Sigmoid colon (tissue), 4 donors: ENCODE data around the gene SECISBP2L.

ENCODE experiments used
- EP300 ChIP-seq, 4 donors: sonication (generic); formaldehyde crosslinking; IDR thresholded peaks; one replicate each; pipeline ENCODE4 v1.6.1; 2017; ENCODE audit warnings: antibody characterized with exemption in 4 of 4
- POLR2A ChIP-seq, 2 donors: fragments of 450-650 bp; IDR thresholded peaks; one replicate each; pipeline ENCODE4 v1.6.1; 2016; ENCODE audit warnings: antibody characterized with exemption in 2 of 2, mild to moderate bottlenecking in 2 of 2, moderate library complexity in 2 of 2
- TF ChIP-seq, protein P1 (sequence below), 4 experiments: fragments of 450-650 bp in 3 of 4; fragments of 200-600 bp in 1 of 4; IDR thresholded peaks; one replicate each; pipeline ENCODE4 v1.5.1; 2016 to 2019; ENCODE audit warnings: antibody characterized with exemption in 4 of 4, mild to moderate bottlenecking in 3 of 4, moderate library complexity in 2 of 4

- TF ChIP-seq, protein P1, sequence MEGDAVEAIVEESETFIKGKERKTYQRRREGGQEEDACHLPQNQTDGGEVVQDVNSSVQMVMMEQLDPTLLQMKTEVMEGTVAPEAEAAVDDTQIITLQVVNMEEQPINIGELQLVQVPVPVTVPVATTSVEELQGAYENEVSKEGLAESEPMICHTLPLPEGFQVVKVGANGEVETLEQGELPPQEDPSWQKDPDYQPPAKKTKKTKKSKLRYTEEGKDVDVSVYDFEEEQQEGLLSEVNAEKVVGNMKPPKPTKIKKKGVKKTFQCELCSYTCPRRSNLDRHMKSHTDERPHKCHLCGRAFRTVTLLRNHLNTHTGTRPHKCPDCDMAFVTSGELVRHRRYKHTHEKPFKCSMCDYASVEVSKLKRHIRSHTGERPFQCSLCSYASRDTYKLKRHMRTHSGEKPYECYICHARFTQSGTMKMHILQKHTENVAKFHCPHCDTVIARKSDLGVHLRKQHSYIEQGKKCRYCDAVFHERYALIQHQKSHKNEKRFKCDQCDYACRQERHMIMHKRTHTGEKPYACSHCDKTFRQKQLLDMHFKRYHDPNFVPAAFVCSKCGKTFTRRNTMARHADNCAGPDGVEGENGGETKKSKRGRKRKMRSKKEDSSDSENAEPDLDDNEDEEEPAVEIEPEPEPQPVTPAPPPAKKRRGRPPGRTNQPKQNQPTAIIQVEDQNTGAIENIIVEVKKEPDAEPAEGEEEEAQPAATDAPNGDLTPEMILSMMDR (IDR thresholded peaks at IDR 0.05): no peak
- no peak for TF ChIP-seq EP300 (IDR thresholded peaks at IDR 0.05)
- TF ChIP-seq POLR2A (IDR thresholded peaks at IDR 0.05): no peak
Observed at GRCh38 chr15:49075881-49076280, 29.6 kb upstream of the SECISBP2L start.
